Measurements from ENCODE around the gene SLC16A12.

DNA sequence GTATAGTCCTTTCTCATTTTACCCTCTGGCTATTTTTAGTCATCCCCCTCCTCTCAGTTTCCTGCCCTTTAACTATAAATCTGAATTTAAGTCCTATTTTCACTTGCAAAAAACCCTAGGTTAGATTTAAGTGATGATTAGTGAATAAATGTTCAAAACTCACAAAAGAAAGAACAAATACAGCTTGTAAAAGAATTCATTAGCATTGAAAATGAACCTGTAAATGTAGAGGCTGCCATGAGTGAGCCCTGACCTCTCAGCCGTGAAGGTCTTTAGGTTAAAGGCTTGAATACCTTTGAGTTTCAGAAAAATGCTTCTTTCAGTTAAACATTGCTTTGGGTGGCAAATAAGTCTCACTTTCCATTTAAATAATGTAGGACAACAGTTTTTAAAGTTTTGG, 2.0 kb upstream of the SLC16A12 start:
- TF ChIP-seq, protein P1, sequence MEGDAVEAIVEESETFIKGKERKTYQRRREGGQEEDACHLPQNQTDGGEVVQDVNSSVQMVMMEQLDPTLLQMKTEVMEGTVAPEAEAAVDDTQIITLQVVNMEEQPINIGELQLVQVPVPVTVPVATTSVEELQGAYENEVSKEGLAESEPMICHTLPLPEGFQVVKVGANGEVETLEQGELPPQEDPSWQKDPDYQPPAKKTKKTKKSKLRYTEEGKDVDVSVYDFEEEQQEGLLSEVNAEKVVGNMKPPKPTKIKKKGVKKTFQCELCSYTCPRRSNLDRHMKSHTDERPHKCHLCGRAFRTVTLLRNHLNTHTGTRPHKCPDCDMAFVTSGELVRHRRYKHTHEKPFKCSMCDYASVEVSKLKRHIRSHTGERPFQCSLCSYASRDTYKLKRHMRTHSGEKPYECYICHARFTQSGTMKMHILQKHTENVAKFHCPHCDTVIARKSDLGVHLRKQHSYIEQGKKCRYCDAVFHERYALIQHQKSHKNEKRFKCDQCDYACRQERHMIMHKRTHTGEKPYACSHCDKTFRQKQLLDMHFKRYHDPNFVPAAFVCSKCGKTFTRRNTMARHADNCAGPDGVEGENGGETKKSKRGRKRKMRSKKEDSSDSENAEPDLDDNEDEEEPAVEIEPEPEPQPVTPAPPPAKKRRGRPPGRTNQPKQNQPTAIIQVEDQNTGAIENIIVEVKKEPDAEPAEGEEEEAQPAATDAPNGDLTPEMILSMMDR (conservative IDR thresholded peaks at IDR 0.05): no peak
- no peak for TF ChIP-seq ZFX (IDR thresholded peaks at IDR 0.05)

All from C4-2B (cell line).